ENCODE results near the gene RBM14.

RBM14 gene

GRCh38 chr11:66652651-66653050 is 36.2 kb downstream of the RBM14 start:
- TF ChIP-seq, protein P1, sequence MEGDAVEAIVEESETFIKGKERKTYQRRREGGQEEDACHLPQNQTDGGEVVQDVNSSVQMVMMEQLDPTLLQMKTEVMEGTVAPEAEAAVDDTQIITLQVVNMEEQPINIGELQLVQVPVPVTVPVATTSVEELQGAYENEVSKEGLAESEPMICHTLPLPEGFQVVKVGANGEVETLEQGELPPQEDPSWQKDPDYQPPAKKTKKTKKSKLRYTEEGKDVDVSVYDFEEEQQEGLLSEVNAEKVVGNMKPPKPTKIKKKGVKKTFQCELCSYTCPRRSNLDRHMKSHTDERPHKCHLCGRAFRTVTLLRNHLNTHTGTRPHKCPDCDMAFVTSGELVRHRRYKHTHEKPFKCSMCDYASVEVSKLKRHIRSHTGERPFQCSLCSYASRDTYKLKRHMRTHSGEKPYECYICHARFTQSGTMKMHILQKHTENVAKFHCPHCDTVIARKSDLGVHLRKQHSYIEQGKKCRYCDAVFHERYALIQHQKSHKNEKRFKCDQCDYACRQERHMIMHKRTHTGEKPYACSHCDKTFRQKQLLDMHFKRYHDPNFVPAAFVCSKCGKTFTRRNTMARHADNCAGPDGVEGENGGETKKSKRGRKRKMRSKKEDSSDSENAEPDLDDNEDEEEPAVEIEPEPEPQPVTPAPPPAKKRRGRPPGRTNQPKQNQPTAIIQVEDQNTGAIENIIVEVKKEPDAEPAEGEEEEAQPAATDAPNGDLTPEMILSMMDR (IDR thresholded peaks at IDR 0.05; ENCODE audit: extremely low read depth, missing control alignments) = no peak
- no peak for DNase-seq (ENCODE audit: low spot score)

DNA sequence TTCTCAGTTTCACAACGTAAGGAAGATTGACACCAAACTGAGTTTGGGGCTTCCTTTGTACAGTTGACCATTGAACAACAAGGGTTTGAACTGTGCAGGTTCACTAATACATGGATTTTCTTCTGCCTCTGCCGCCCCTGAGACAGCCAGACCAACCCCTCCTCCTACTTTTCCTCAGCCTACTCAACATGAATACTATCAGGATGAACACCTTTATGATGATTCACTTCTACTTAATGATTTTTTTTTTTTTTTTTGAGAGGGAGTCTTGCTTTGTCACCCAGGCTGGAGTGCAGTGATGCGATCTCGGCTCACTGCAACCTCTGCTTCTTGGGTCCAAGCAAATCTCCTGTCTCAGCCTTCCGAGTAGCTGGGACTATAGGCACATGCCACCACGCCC is 36.7 kb downstream of the RBM14 start:
- DNase-seq (ENCODE audit: low spot score) = no peak
- TF ChIP-seq, protein P1 (IDR thresholded peaks at IDR 0.05; ENCODE audit: extremely low read depth, missing control alignments) = no peak

GRCh38 chr11:66659763-66660162 is 43.3 kb downstream of the RBM14 start:
- no peak for DNase-seq (ENCODE audit: low spot score)
- TF ChIP-seq, protein P1 (IDR thresholded peaks at IDR 0.05; ENCODE audit: extremely low read depth, missing control alignments) = no peak

GRCh38 chr11:66663741-66664296 is 47.4 kb downstream of the RBM14 start:
- DNase-seq (ENCODE audit: low spot score) = no peak

DNA sequence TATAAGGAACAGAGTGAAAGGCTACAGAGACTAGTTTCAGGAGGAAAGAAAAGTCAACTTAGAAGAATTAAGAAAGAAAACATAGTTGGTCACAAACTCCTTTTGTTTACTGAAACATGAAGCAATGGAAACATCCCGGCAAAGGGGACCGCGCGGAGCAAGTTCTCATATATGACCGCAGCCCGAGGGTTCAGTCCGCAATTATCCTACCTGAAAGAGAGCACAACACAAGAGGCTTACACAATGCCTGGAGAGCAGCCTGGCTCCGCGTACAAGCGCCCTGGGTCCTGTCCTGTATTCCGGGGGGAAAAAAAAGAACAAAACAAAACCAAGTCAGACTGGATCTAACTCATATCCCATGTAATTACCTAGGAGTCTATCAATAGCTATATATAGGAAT is 48.9 kb downstream of the RBM14 start:
- TF ChIP-seq, protein P1 (IDR thresholded peaks at IDR 0.05; ENCODE audit: extremely low read depth, missing control alignments) = no peak
- no peak for DNase-seq (ENCODE audit: low spot score)

More at GRCh38 chr11:66663741-66664296, 47.4 kb downstream of the RBM14 start:
- TF ChIP-seq, protein P1 (IDR thresholded peaks at IDR 0.05; ENCODE audit: extremely low read depth, missing control alignments) = no peak

GRCh38 chr11:66670816-66671215 is 54.4 kb downstream of the RBM14 start:
- TF ChIP-seq, protein P1 (IDR thresholded peaks at IDR 0.05; ENCODE audit: extremely low read depth, missing control alignments) = no peak
- DNase-seq (ENCODE audit: low spot score) = no peak

- no peak for DNase-seq (ENCODE audit: low spot score)
- TF ChIP-seq, protein P1 (IDR thresholded peaks at IDR 0.05; ENCODE audit: extremely low read depth, missing control alignments) = no peak
Observed at GRCh38 chr11:66674964-66675602, 58.7 kb downstream of the RBM14 start.
